K562 treated with DMSO at 1 percent for 12 hours (cell line): Measurements from ENCODE around the gene LMBR1L. TPM values are rescaled to one million over a fixed set of nuclear protein-coding genes. Genes with fewer than 3 reads are reported as not detected.

Experiments
- total RNA-seq: library from RNA; unstranded; fragments of 300-600 nt; gene quantifications from 2 replicates; pipeline ENCODE4 v1.2.3, GENCODE V29; 2022; ENCODE audit not compliant: insufficient read depth

The LMBR1L gene
- 31.8 and 42.0 TPM in 2 replicates for total RNA-seq

DNA sequence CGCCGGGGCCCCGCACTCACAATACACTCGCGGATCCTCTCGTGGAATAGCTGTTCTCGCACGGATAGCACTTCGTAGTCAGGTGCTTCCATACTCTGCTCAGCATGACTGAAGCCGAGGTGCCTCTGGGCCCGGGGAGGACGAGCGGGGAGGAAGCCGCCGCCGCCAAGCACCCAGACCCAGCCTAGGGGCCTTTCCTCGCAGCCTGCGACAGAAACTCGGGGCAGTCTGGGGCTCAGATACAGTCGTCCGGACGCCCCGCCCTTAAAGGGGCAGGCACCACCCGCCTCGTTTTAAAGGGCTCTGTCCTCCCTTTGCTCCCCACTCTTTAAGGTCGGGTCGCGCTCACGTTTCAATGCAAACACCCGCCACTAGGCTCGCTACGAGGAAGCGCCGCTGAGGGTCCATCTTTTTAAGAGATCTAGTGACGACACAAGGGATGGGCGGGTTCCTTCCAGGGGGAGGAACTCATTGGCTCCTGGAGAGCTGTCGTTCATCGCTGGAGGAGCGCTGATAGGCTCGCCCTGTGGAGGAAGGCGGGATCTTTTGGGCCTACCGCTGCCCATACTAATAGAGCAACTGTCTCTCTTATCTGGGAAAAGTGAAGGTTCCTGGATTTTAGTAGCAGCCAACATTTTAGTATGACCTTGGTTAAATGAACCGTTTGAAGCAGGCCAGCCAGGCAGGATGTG is at the start of gene LMBR1L:
TSS of gene LMBR1L (minus strand) at position 384 of the 692 bp plus-strand sequence. CDS start at position 92, 292 bp downstream.

DNA sequence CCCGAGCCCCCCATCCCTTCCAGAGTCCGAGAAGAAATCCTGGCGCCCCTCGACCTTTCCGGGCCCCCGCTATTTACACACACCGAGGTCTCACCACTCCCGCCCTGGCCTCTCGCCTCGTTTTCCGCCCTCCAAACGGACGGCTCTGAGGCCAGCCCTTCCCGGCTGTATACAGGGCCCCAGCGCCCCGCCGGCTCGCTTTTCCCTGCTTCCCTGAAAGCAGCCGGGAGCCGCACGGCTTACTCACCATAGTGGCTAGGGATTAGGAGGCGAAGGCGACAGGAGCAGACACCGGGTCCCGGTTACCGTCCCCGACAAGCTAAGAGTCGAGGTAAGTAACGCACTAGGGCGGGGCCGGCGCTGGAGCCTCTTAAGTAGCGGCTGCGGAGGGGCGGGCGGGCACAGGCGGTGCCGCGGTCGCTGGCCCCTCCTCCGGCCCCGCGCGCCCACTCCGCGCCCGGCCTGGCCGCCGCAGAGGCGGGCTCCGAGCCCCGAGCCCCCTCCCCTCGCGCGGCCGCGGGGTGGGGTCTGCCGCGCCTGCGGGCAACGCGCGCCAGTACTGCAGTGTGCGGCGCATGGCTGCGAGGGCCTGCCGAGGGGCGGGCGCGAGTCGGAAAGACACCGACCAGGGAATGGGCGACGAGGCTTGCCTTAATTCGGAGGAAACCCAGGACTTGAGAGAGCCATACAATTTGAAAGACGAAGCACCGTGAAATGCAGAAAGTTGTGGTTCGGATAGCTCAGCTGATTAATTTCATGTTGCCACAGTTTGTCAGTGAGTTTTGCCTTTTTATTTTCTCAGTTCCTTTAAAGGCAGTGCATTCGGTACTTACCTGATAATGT is 20.6 kb upstream of the LMBR1L start, which contains the start of gene TUBA1B:
TSS of gene TUBA1B (minus strand) at position 345 of the 843 bp plus-strand sequence. CDS start at position 250, 95 bp downstream.

GRCh38 chr12:49094160-49094974 is 16.3 kb downstream of the LMBR1L start, which contains the start of gene DHH:
Gene DHH (minus strand): TSS chr12:49094801. CDS start chr12:49094512, 289 bp downstream.

GRCh38 chr12:49069507-49070346 is 40.9 kb downstream of the LMBR1L start, which contains the start of gene RHEBL1:
Gene RHEBL1 (minus strand): TSS chr12:49069979. CDS start chr12:49069785, 194 bp downstream.

DNA sequence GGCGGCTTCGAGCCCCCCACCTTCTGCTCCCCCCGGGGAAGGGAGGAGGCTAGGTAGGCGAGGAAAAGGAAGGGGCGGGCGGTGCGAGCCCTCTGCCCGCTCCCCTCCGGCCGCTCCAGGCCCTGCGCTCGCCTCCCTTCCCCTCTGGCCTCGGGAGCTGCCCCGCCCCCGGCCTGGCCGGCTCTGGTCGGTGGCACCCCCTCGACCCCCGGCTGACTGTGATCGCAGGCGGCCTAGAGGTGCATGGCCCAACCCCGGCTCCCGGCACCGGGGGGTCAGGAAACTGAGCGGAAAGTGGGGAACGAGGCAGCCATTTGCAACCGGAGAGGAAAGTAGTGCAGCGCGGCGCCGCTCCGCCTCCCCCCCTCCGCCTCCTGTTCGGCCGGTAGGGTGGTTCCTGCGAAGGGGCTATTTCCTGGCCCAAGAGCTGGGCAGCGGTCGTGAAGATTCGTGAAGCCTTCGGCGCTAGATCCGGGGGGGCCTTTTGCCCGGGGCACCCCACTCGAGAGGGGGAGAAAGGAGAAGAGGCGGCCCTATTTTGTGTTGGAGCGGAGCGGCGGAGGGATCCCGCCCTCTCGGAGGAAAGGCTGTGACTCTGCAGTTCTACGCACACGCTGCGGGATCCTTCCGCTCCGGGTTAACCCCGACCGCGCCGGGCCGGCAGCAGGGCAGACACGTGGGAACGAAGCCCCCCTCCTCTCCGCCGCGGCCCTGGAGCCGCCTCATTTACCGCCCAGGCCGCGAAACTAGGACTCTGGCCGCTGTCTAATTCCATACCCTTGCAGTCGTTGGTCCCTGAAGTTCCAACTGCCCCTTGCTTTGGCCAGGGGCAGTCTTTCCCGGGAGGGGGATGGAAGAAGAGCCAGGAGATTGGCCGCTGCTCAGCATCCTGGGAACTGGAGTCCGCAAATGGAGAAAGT is 50.1 kb downstream of the LMBR1L start, which contains the start of gene KMT2D:
TSS of gene KMT2D (minus strand) at position 558 of the 920 bp plus-strand sequence. CDS start 5,470 bp downstream, outside the sequence.

Other genes with a start within 250 kb of the LMBR1L start
- gene RND1, start 245.0 kb downstream of the LMBR1L start, total RNA-seq, result 1.1 and 1.3 TPM in 2 replicates
- gene FKBP11, start 185.4 kb downstream of the LMBR1L start, total RNA-seq, result 4.0 and 5.5 TPM in 2 replicates
- gene ARF3, start 153.4 kb downstream of the LMBR1L start, total RNA-seq, result 50.1 and 87.6 TPM in 2 replicates
- 0.72 TPM in 1 of 2 replicates, not detected in the other for gene WNT10B, start 139.1 kb downstream of the LMBR1L start, total RNA-seq
- not detected in 2 replicates for gene WNT1, start 132.5 kb downstream of the LMBR1L start, total RNA-seq
- 0.27 and 0.62 TPM in 2 replicates for gene DDN, start 111.5 kb downstream of the LMBR1L start, total RNA-seq
- 58.2 and 84.6 TPM in 2 replicates for gene PRKAG1, start 92.1 kb downstream of the LMBR1L start, total RNA-seq
- 7.2 and 74.6 TPM in 2 replicates for gene KMT2D, start 50.1 kb downstream of the LMBR1L start, total RNA-seq
- gene RHEBL1, start 40.9 kb downstream of the LMBR1L start, total RNA-seq, result 22.2 and 32.9 TPM in 2 replicates
- gene DHH, start 16.0 kb downstream of the LMBR1L start, total RNA-seq, result 1.2 and 1.8 TPM in 2 replicates
- gene TUBA1B, start 20.5 kb upstream of the LMBR1L start, total RNA-seq, result 2,187 and 2,718 TPM in 2 replicates
- gene TUBA1A, start 78.2 kb upstream of the LMBR1L start, total RNA-seq, result 37.1 and 40.4 TPM in 2 replicates
- gene TUBA1C, start 154.2 kb upstream of the LMBR1L start, total RNA-seq, result 697 and 747 TPM in 2 replicates
- 1.1 and 3.9 TPM in 2 replicates for gene PRPH, start 184.3 kb upstream of the LMBR1L start, total RNA-seq
- 38.7 and 76.7 TPM in 2 replicates for gene TROAP, start 212.4 kb upstream of the LMBR1L start, total RNA-seq
- gene C1QL4, start 226.3 kb upstream of the LMBR1L start, total RNA-seq, result 1.9 and 3.1 TPM in 2 replicates
- 0.19 TPM in 1 of 2 replicates, not detected in the other for gene DNAJC22, start 236.0 kb upstream of the LMBR1L start, total RNA-seq